KMS-11 (cell line): ENCODE data around the gene TMEM163.
"Not testable (repeated sequence)": the region's sequence is repeated elsewhere in the genome, so short reads cannot be mapped to it uniquely, and the experiment has no call there.

Experiments
- H2AFZ ChIP-seq: fragments of 200-600 bp; sonication (generic); 2 replicates; pipeline ENCODE4 v1.6.1; 2016; ENCODE audit warnings: antibody characterized with exemption, mixed run types, low read depth
- H3K27ac ChIP-seq: fragments of 200-600 bp; sonication (generic); 2 replicates; pipeline ENCODE4 v1.6.1; 2016; ENCODE audit warnings: mild to moderate bottlenecking, mixed run types
- H3K27me3 ChIP-seq: fragments of 200-600 bp; sonication (generic); 2 replicates; pipeline ENCODE4 v1.6.1; 2017; ENCODE audit warnings: mild to moderate bottlenecking, low read depth, mixed run types, moderate library complexity; ENCODE audit not compliant: insufficient read depth
- H3K36me3 ChIP-seq: fragments of 200-600 bp; sonication (generic); 2 replicates; pipeline ENCODE4 v1.6.1; 2017; ENCODE audit warnings: mild to moderate bottlenecking, mixed run types; ENCODE audit not compliant: insufficient read depth
- H3K4me1 ChIP-seq: fragments of 200-600 bp; sonication (generic); 2 replicates; pipeline ENCODE4 v1.6.1; 2016; ENCODE audit warnings: mild to moderate bottlenecking, low read depth, mixed run types; ENCODE audit not compliant: poor library complexity, severe bottlenecking
- H3K4me2 ChIP-seq: fragments of 200-600 bp; sonication (generic); 2 replicates; pipeline ENCODE4 v1.7.0; 2016; ENCODE audit warnings: mild to moderate bottlenecking, mixed run types
- H3K4me3 ChIP-seq: fragments of 200-600 bp; sonication (generic); IDR thresholded peaks from 2 replicates; pipeline ENCODE4 v1.6.1; 2017; ENCODE audit warnings: low read depth, low read length, mixed read lengths; ENCODE audit not compliant: insufficient read depth
- H3K79me2 ChIP-seq: fragments of 200-600 bp; sonication (generic); 2 replicates; pipeline ENCODE4 v1.6.1; 2016; ENCODE audit warnings: low read depth, mixed run types; ENCODE audit not compliant: insufficient read depth
- H3K9ac ChIP-seq: fragments of 200-600 bp; sonication (generic); 2 replicates; pipeline ENCODE4 v1.6.1; 2016; ENCODE audit warnings: mild to moderate bottlenecking, mixed run types
- H4K20me1 ChIP-seq: fragments of 200-600 bp; sonication (generic); 2 replicates; pipeline ENCODE4 v1.6.1; 2016; ENCODE audit warnings: mild to moderate bottlenecking, mixed run types; ENCODE audit not compliant: insufficient read depth
- TF ChIP-seq, protein P1 (sequence below): fragments of 200-600 bp; sonication (generic); conservative IDR thresholded peaks from 2 replicates; pipeline ENCODE4 v1.6.1; 2017; ENCODE audit warnings: low read depth, mild to moderate bottlenecking, antibody characterized with exemption, low read length, moderate library complexity, mixed read lengths

Gene TMEM163

GRCh38 chr2:134594399-134594798, 124.4 kb downstream of the TMEM163 start:
- no peak overlapping the region for H2AFZ ChIP-seq
- no peaks in the 10 kb centered on the region for H3K27me3 ChIP-seq
- H3K4me2 ChIP-seq: no peak overlapping the region
- H3K36me3 ChIP-seq: no peaks in the 10 kb centered on the region
- TF ChIP-seq, protein P1, sequence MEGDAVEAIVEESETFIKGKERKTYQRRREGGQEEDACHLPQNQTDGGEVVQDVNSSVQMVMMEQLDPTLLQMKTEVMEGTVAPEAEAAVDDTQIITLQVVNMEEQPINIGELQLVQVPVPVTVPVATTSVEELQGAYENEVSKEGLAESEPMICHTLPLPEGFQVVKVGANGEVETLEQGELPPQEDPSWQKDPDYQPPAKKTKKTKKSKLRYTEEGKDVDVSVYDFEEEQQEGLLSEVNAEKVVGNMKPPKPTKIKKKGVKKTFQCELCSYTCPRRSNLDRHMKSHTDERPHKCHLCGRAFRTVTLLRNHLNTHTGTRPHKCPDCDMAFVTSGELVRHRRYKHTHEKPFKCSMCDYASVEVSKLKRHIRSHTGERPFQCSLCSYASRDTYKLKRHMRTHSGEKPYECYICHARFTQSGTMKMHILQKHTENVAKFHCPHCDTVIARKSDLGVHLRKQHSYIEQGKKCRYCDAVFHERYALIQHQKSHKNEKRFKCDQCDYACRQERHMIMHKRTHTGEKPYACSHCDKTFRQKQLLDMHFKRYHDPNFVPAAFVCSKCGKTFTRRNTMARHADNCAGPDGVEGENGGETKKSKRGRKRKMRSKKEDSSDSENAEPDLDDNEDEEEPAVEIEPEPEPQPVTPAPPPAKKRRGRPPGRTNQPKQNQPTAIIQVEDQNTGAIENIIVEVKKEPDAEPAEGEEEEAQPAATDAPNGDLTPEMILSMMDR: no peak
- H3K79me2 ChIP-seq: no peaks in the 10 kb centered on the region
- no peak overlapping the region for H3K27ac ChIP-seq
- H3K4me1 ChIP-seq: no peaks in the 10 kb centered on the region
- no peak overlapping the region for H3K4me3 ChIP-seq
- no peaks in the 10 kb centered on the region for H4K20me1 ChIP-seq
- H3K9ac ChIP-seq: no peak overlapping the region

- no peak overlapping the region for H3K4me3 ChIP-seq
- no peaks in the 10 kb centered on the region for H3K79me2 ChIP-seq
- no peaks in the 10 kb centered on the region for H4K20me1 ChIP-seq
- H3K36me3 ChIP-seq: no peaks in the 10 kb centered on the region
- H3K27ac ChIP-seq: no peak overlapping the region
- no peak overlapping the region for H3K4me2 ChIP-seq
- H3K27me3 ChIP-seq: no peaks in the 10 kb centered on the region
- no peak overlapping the region for H3K9ac ChIP-seq
- H3K4me1 ChIP-seq: no peaks in the 10 kb centered on the region
- TF ChIP-seq, protein P1: no peak
- H2AFZ ChIP-seq: no peak overlapping the region
Observed at GRCh38 chr2:134593519-134593918, 125.3 kb downstream of the TMEM163 start.

- Histone ChIP-seq H3K79me2 (no peaks in the 10 kb centered on the region), H3K4me2 (no peak overlapping the region), H3K4me1 (no peaks in the 10 kb centered on the region), H3K27ac (no peak overlapping the region), H2AFZ (no peak overlapping the region), H3K36me3 (no peaks in the 10 kb centered on the region), H3K27me3 (no peaks in the 10 kb centered on the region), H4K20me1 (no peaks in the 10 kb centered on the region), H3K4me3 (no peak overlapping the region), H3K9ac (no peak overlapping the region)
- TF ChIP-seq, protein P1: no peak
Observed at GRCh38 chr2:134592377-134592776, 126.4 kb downstream of the TMEM163 start.

DNA sequence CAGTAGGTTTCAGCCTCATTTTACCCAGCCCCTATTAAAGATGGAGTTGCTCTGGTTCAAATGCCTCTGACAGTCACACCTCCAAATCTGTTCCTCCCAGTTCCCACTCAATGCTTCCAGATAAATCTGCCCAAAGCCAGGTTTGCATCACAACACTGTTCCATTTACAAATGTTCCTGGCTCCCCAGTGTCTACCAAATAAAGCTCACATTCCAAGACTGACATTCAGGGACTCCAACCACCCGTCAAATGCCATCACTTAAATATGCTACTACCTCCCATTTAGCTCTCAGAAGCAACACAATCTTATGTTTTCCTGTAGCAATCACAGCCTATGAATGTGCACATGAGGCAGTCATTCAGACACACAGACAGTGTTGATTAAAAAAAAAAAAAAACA, 127.3 kb downstream of the TMEM163 start:
- no peaks in the 10 kb centered on the region for H3K4me1 ChIP-seq
- no peaks in the 10 kb centered on the region for H3K79me2 ChIP-seq
- H3K27ac ChIP-seq: no peak overlapping the region
- no peaks in the 10 kb centered on the region for H3K27me3 ChIP-seq
- H2AFZ ChIP-seq: no peak overlapping the region
- TF ChIP-seq, protein P1: no peak
- H3K9ac ChIP-seq: no peak overlapping the region
- H3K36me3 ChIP-seq: no peaks in the 10 kb centered on the region
- no peaks in the 10 kb centered on the region for H4K20me1 ChIP-seq
- H3K4me3 ChIP-seq: no peak overlapping the region
- no peak overlapping the region for H3K4me2 ChIP-seq

GRCh38 chr2:134590679-134591078, 128.1 kb downstream of the TMEM163 start:
- no peaks in the 10 kb centered on the region for H3K36me3 ChIP-seq
- H3K9ac ChIP-seq: no peak overlapping the region

GRCh38 chr2:134589171-134590083, 129.4 kb downstream of the TMEM163 start:
- H3K79me2 ChIP-seq, H3K4me2 ChIP-seq, H3K4me1 ChIP-seq, H3K27me3 ChIP-seq, H2AFZ ChIP-seq, H4K20me1 ChIP-seq, H3K4me3 ChIP-seq, H3K36me3 ChIP-seq, H3K27ac ChIP-seq, H3K9ac ChIP-seq: not testable (repeated sequence)

More at GRCh38 chr2:134590679-134591078, 128.1 kb downstream of the TMEM163 start:
- Histone ChIP-seq H3K4me3 (no peak overlapping the region), H3K27ac (no peak overlapping the region), H4K20me1 (no peaks in the 10 kb centered on the region), H3K79me2 (no peaks in the 10 kb centered on the region), H3K4me2 (no peak overlapping the region), H3K4me1 (no peaks in the 10 kb centered on the region), H3K27me3 (no peaks in the 10 kb centered on the region), H2AFZ (no peak overlapping the region)
- TF ChIP-seq, protein P1: no peak
